HG02610 (cell line): ENCODE measurements around the gene SYNE2.

Experiments
- ATAC-seq: cut with Tn5 transposase; IDR thresholded peaks from one replicate; pipeline ENCODE4 v1.9.1; 2021; ENCODE audit warnings: mild to moderate bottlenecking, moderate library complexity; ENCODE audit not compliant: unreplicated experiment

The SYNE2 gene

DNA sequence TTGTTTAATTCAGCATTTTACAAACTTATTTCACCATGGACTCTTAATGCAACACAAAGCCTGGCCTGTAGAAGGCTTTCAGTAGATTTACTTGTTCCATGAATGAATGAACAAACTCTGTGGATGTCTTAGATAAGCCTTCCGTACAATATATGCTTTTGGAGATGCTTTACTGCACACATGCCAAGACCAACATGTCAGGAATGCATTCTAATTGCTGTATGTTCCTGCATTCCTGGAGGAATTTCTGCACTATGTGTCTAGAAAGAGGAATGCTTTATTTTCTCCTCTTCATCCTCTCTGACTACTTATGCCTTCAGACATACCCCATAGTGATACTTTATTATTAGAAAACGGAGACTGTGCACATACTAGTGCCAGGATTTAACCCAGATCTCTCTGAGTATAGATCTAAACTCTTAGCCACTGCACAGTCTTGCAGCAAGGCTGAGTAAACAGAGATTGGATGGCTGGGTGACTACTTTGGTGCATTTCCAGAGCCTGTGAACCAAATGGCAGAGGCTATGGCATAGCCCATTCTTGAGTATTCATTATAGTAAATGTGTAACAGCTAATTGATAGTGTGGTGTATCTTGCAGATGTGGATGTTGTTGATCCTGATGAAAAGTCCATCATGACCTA, 108.2 kb downstream of the SYNE2 start:
- no peak for ATAC-seq

DNA sequence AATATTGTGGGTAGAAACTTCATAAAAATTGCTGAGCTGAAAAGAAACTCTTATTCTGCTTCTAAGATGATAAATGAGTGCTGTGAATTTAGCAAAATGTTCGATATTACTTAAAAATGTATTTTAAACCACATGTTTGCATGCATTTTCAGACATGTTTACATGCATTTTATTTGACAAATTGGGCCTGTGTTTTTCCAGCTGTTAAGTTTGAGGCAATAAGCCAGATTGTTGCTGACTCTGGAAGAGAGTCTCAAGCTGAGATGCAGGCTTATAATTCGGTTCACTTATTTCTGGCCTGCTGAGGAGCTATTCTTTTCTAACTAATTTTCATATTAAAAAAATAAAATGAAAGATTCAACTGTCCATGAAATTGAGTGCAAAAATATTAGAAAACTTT, 110.1 kb downstream of the SYNE2 start:
- ATAC-seq: no peak

DNA sequence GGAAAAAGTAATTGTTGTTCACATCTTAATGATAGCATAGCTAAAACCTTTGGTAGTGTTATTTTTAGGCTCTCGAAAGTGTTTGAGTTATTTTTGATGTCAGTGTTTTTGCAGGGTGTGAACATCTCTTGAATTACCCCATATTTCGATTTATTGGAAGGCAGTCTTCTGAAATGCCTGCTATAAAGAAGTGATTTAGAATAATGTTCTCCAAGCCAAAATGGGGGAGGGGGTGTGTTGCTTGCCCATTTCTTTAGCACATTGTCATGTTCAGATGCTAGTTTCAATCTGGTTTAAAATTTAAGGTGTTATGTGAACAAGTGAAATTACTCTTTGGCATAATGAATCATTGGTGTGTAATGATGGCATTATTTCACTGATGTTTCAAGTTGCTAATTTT, 110.6 kb downstream of the SYNE2 start:
- ATAC-seq: no peak

DNA sequence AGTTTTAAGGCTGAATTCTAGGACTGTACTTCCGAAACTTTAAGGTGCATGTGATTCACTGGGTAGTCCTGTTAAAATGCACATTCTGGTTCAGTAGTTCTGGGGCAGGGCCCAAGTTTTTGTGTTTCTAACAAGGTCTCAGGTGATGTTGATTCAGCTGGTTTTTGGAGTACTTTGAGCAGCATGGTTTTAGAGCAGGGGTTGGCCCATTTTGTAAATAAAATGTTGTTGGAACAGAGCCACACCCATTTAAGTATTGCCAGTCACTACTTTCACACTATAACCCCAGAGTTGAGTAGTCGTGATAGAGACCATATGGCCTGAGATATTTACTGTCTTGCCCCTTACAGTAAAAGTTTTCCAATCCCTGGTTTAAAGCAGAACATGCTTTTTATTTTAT, 111.3 kb downstream of the SYNE2 start:
- no peak for ATAC-seq

DNA sequence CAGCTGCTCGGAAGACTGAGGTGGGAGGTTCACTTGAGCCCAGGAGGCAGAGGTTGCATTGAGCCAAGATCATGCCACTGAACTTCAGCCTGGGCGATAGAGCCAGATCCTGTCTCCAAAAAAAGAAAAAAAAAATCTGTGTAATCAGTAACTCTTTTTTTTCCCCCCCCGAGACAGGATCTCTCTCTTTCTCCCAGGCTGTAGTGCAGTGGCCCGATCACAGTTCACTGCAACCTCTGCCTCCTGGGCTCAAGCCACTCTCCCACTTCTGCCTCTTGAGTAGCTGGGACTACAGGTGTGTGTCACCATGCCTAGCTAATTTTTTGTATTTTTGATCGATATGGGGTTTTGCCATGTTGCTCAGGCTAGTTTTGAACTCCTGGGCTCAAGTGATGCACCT, 113.6 kb downstream of the SYNE2 start:
- no peak for ATAC-seq

DNA sequence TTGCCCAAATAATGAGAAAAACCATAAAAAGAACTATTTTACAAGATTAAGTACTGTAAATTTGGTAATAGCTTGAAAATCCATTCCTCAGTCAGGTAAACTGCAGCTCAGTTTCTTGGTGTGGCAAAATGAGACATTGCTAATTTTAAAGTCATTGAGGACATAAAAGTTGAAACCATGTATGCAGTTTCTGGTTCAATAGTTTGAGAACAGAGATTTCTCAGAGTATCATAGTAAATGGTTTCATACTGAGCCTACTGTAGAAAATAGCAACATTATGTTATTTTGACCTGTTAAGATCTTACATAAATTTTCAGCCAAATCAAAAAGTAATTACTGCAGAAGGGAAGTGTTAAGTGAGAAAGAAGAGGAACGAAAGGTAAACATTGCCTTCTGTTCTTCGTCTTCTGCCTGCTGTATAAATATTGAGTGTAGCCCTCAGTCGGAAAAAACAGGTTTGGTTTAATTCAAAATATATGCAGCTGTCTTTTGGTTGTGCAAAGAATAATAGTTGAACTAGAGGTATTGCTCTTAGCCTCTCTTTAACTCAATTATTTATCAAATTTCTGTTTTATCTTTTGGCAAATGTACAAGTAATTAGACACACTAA, 119.6 kb downstream of the SYNE2 start:
- no peak for ATAC-seq

DNA sequence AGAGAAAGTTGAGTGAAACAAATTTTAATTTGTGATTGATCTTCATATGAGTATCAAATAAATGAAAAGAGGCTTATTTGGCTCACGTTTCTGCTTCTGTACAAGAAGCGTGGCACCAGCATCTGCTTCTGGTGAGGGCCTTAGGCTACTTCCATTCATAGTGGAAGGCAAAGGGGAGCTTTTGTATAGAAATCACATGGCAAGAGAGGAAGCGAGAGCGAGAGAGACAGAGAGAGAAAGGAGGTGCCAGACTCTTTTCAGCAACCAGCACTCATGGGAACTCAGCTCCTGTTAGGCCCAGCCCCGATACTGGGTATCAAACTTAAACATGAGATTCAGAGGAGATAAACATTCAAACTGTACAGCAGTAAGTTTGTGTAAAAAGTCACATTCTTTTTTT, 121.4 kb downstream of the SYNE2 start:
- ATAC-seq: no peak

DNA sequence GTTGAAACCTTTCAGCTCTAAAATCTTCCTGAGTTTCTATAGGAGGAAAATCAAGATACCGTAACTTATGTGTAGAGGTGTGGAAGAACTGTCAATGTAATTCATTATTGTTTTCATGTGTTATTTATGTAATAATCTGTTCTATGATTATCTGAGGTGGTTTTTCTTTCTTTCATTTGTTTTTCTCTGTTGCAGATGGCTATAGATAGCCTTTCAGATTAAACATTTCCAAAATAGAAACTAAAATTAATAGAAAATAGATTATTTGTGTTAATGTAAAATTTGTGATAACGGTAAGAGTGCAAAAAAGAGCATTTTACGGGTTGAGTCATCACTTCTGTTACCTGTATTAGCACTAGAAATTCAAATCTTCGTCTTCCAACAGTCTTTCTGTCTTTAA, 128.8 kb downstream of the SYNE2 start:
- ATAC-seq: no peak

DNA sequence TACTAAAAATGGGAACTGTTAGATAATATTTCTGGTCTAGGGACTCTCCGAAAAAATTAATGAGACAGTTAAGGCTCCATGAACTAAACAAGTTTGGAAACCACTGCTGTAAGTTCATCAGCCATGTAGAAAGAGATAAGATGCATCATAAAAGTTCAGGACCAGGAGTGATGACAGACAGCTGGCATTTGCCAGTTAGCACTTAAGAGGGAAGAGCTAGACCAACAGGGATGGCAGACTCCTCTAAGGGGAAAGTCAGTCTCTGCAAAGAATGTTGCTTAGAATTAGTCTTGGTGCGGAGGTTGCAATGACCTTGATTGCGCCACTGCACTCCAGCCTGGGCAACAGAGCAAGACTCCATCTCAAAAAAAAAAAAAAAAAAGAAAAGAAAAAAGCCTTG, 129.4 kb downstream of the SYNE2 start:
- ATAC-seq: no peak

DNA sequence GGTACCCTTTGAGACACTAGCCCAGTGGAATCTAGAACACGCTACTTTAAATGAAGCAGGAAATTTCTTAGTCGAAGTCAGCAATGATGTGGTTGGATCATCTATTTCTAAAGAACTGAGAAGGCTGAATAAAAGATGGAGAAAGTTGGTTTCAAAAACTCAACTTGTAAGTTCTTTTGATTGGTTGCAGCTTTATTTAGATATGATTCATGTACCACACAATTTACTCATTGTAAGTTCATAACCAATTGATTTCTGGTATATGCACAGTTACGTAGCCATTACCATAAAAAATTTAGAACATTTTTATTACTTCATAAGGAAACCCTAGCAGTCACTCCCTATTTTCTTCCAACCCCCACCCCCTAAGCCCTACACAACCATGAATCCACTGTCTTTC, 129.8 kb downstream of the SYNE2 start:
- ATAC-seq: no peak

DNA sequence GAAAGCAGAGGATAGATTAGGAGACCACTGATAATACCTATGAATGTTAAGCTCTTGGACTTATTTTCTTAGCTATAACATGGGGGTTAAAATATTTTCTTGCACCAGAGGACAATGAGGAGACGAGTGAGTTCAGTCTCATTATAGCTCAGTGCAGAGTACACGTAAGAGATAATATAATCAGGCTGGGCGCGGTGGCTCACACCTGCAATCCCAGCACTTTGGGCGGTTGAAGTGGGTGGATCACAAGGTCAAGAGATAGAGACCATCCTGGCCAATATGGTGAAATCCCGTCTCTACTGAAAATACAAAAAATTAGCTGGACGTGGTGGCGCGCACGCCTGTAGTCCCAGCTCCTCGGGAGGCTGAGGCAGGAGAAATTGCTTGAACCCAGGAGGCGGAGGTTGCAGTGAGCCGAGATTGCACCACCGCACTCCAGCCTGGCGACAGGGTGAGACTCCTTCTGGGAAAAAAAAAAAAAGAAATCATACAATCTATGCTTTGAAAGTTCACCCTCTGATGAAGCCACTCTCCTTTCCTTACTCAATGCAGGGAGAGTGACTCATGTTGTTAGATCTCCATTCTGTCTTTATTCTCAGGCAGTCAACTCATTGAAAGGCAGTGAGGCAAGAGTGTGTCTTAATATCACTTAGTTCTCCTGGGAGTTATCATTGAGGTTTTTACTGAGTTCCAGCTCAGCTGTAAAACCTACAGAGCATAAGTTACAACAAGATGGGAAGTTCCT, 134.2 kb downstream of the SYNE2 start:
- ATAC-seq: no peak

DNA sequence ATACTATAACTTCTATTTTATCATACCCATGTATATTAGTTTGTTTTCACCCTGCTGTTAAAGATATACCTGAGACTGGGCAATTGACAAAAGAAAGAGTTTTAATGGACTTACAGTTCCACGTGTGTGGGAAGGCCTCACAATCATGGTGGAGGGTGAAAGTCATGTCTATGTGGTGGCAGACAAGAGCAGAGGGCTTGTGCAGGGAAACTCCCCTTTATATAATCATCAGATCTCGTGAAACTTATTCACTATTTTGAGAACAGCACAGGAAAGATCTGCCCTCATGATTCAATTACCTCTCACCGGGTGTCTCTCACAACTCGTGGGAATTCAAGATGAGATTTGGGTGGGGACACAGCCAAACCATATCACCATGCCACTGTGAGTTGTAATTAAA, 135.8 kb downstream of the SYNE2 start:
- no peak for ATAC-seq

DNA sequence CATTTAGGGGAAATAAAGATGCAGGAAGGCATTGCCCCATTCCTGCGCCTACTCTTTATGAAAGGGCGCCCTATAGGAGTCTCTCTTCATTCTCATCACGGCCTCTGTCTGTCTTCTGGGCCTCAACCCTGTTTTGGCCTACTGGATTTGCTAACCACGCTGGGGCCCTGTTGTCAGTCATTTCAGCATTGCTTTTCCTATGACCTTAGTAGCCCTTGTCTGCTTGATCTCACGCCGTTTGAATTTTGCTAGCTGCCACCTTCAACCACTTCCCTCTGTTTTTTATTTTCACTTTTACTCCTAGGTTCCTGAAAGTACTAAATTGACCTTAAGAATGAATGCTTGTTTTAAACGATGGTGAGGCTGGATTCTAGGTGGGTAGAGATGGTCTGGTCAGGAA, 139.0 kb downstream of the SYNE2 start:
- ATAC-seq: peak; percentile 67

DNA sequence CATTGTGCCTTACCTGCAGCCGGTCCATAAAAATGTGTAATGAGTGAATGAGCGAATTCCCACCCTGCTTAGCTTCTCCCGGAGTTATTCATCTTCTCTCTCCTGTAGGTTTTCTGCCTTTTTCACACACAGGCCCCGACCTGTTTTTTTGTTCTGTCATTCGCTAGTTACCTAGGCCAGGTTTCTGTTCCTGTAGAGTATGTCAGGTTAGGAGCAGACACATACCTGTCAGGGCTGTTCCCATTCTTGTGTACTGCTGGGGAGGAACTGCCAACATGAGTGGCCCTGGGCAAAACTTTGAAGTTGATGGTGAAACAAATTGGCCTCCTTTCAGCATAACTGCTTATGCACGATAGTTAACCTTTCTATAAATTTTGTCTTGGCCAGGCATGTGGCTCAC, 140.1 kb downstream of the SYNE2 start:
- ATAC-seq: no peak

DNA sequence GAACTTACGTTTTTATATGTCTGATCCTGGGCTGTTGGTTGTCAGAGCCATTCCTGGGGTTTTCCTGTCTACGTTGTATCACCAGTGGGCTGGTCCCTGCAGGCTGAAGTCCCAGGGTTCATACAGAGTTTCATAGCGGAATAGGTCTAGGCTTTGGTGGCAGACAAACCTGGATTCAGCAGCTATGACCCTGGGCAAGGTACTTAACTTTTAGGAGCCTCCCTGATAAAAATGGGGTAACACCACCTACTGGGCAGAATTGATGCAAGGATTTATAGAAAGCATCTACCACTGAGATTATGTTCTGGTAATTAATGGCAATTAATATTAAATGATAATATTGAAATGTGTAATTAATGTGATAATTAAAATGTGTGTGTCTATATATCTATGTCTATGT, 141.2 kb downstream of the SYNE2 start:
- no peak for ATAC-seq

DNA sequence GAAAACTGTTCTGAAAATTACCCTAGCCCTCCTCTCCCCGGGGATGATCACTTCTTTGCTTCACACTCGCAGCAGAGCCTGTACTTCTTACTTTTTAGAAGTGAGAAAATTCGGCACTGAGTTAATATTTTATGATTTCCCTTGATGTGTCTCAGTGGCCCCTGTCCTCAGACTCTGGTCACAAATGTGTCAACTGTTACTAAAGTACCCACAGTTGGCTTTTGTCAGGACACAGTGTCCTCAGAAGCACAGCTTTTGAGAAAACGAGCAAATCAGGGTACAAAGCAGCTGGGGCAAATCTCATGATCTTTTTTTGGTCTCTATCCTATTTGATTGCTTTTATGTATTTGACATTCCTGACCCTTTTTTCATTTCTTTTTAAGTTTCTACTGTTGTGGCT, 142.5 kb downstream of the SYNE2 start:
- no peak for ATAC-seq

DNA sequence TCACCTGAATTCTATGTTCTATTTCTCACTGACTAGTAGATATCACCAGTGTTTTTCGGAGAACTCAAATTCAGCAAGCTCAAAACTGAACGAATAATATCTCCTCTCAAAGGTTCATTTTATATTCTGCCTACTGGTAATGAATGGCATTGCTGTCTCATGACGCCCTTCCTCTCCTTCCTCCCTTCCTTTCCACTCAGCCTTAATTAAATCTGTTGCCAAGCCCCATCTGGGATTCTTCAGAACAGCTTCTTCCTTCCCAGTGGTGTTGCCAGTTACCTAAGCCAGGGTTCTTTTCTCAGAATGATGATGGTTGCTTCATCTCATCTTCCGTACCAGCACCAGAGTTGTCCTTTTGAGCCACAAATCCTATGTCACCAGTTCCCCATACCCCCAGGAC, 143.2 kb downstream of the SYNE2 start:
- ATAC-seq: no peak

DNA sequence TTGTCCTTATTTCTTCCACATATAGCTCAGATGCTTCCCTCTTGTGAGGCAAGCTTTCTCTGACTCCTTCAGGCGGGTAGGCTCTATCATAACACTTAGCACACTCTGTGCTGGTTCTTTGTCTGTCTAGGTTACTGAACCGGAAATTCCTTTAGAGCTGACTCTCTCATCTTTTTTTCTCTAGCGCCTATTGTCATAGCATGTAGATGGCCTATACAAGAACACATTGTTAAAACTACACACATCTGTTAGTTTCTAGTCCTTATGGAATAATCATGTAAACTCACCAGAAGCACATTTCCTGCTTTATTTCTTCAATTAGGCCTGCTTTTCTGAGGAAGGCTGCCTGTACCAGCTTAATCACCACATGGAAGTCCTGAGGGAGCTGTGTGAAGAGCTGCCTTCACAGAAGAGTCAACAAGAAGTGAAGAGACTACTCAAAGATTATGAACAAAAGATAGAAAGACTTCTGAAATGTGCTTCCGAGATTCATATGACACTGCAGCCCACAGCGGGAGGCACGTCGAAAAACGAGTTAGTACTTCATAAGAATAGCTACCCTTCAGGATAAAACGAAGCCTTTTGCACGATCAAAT, 143.9 kb downstream of the SYNE2 start:
- ATAC-seq: no peak

DNA sequence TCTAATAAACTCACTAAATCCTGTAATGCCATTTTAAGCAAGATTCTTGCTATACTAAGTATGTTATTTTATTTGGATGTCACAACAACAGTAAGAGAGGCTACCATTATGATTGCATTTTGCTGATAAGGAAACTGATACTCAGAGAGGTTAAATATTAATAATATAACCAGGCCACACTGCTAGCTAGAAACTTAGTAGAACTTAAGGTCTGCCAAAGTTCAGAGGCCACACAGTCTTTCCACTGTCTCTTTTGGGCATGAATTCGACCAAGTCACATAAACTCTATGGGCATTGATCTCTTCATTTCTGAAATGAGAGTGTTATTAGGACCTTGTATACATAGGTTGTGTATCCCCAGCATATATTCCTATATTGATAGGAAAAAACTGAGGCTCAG, 147.9 kb downstream of the SYNE2 start:
- ATAC-seq: no peak

DNA sequence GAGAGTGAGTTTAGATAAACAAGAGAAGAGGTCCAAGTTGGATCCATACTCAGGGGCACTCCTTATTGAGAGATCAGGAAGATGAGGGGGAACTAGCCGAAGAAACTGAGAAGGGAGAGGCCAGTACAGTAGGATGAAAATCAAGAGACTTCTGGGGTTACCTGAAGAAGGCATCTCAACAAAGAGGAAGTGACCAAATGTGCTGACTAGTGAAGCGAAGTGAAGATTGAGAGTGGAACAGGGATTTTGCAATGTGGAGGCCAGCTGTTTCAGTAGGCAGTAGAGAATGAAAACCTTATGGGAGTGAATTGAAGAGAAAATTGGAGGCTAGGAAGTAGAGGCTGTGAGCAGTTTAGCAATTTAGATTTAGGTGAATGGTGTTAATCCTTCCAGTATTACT, 153.0 kb downstream of the SYNE2 start:
- no peak for ATAC-seq

DNA sequence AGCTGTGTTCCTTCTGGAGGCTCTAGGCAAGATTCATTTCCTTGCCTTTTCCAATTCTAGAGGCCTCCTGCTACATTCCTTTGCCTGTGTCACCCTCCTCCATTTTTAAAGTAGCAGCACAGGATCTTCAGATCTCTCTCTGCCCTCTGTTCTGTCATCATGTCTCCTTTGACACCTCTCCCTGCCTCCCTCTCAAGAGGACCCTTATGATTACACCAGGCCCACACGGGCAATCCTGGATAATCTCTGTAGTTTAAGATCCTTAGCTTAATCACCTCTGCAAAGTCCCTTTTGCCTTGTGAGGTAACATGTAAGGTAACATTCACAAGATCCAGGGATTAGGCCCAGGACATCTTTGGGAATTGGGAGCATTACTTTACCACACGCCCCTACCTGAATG, 155.2 kb downstream of the SYNE2 start:
- ATAC-seq: no peak

DNA sequence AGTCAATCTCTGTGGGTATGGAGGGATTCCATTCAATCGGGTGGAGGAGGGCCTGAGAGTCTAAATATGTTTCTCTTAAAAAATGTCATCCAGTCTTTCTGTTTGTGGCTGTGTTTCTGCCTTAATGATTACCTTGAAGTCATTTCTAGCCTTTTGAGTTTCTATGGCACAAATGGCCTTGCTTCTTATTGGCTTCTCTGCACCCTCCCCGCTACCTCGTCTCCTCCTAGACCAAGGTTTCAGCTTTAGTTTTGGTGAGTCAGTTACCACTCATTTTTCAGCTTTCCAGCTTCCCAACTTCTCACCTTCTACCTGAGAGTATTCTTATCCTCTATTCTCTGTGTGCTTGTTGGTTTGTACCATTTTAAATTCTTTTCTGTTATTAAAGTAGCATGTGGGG, 159.2 kb downstream of the SYNE2 start:
- ATAC-seq: no peak
